Nasal cavity respiratory epithelium epithelial cell of viscerocranial mucosa (primary cell): Measurements from ENCODE around the gene MAP6D1. TPM values are rescaled to one million over a fixed set of nuclear protein-coding genes. Genes with fewer than 3 reads are reported as not detected.

Experiments
- total RNA-seq: library from RNA; depleted of rRNA; stranded (reverse); fragments of >200 nt; gene quantifications from 2 replicates; pipeline ENCODE4 v1.2.3, GENCODE V29; 2014

The MAP6D1 gene
- total RNA-seq, result 0.68 and 2.3 TPM in 2 replicates

DNA sequence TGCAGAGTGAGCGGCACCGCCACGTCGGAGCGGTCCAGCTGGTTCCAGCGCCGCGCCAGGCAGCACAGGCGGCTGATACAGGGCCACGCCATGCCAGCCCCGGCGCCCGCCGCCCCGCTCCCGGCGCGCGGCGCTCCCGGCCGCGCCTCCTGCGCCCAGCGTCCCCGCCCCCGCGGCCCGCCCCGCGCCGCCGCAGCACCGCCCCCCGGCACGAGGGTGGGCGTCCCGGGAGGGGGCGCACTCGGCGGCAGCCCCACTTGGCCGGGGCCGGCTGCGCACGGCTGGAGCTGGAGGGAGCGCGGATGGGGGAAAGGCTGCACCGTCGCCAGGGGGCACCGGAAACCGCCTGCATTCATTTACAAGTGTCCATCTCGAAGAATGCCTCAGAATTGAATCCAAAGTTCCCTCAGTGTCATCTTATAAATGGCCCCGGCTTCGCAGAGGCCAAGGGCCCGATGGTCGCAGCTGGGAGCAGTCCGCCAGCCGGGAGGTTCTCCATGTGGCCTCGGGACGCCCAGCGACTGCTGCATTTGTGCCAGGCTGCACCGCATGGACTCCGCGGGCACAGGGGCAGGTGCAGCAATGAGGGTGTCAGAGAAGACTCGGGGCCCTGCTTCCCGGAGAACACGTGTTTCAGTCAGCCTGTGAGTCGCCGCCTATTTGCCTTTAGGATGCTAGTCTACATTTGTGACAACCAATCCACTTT is at the start of gene MAP6D1:
Gene MAP6D1 (minus strand): TSS at position 122 of the 706 bp plus-strand sequence. CDS start 30 bp downstream, at position 92.

Other genes with a start within 250 kb of the MAP6D1 start
- gene KLHL24, start 190.0 kb downstream of the MAP6D1 start, total RNA-seq, result 42.0 and 109 TPM in 2 replicates
- gene YEATS2, start 127.8 kb downstream of the MAP6D1 start, total RNA-seq, result 20.8 and 39.4 TPM in 2 replicates
- gene PARL, start 59.3 kb upstream of the MAP6D1 start, total RNA-seq, result 35.3 and 58.8 TPM in 2 replicates
- 11.3 and 49.3 TPM in 2 replicates for gene ABCC5, start 192.3 kb upstream of the MAP6D1 start, total RNA-seq
- gene HTR3D, start 206.2 kb upstream of the MAP6D1 start, total RNA-seq, result not detected in 2 replicates
- gene HTR3C, start 227.5 kb upstream of the MAP6D1 start, total RNA-seq, result not detected in 2 replicates